Prostate gland (tissue), 2 donors: ENCODE results near the gene PAX2. TPM values are rescaled to one million over a fixed set of nuclear protein-coding genes. Genes with fewer than 3 reads are reported as not detected.

Source experiments
- DNase-seq: peaks from one replicate; pipeline ENCODE4 v3.0.0-alpha.2; 2019; ENCODE audit warnings: low spot score
- H3K27ac ChIP-seq, 2 donors: fragments of 200-600 bp; sonication (generic); 2 replicates each; pipeline ENCODE4 v1.5.1; 2017 to 2019
- H3K27me3 ChIP-seq: fragments of 200-600 bp; sonication (generic); replicated peaks from 2 replicates; pipeline ENCODE4 v1.5.1; 2019; ENCODE audit not compliant: insufficient read depth
- H3K36me3 ChIP-seq, 2 donors: fragments of 200-600 bp; sonication (generic); 1 replicate in 1 of 2; 2 replicates in 1 of 2; pipeline versions ENCODE4 v1.5.1 to v1.8.1; 2017 to 2019
- H3K4me1 ChIP-seq: fragments of 200-600 bp; sonication (generic); replicated peaks from 2 replicates; pipeline ENCODE4 v1.5.1; 2019
- H3K4me3 ChIP-seq, 2 donors: fragments of 200-600 bp; sonication (generic); 2 replicates each; pipeline ENCODE4 v1.5.1; 2017 to 2019
- H3K9me3 ChIP-seq: fragments of 200-600 bp; sonication (generic); 2 replicates; pipeline ENCODE4 v1.5.1; 2017
- POLR2A ChIP-seq: fragments of 450-650 bp; IDR thresholded peaks from one replicate; pipeline ENCODE4 v1.6.1; 2016; ENCODE audit warnings: antibody characterized with exemption, mild to moderate bottlenecking
- POLR2AphosphoS5 ChIP-seq: sonication (generic); formaldehyde crosslinking; IDR thresholded peaks from one replicate; pipeline ENCODE4 v1.6.1; 2017; ENCODE audit warnings: antibody characterized with exemption
- WGBS: methylation state at CpG from one replicate; pipeline ENCODE4 v1.1.5; 2018; 5-methylcytosine and 5-hydroxymethylcytosine counted together
- intact Hi-C: fragments of 100-400 bp; cut with DNase I; formaldehyde crosslinking; loops from one replicate; pipeline ENCODE4 v1.14.2; 2022
- total RNA-seq, 2 donors: library from RNA; depleted of rRNA; stranded (reverse); fragments of >200 nt; gene quantifications; one replicate each; pipeline ENCODE4 v1.1.0, GENCODE V29; 2016
- TF ChIP-seq, protein P1 (sequence below), 4 experiments: fragments of 200-600 bp in 2 of 4; fragments of 450-650 bp in 2 of 4; sonication (generic) in 2 of 4; IDR thresholded peaks; 1 replicate in 3 of 4; 2 replicates in 1 of 4; pipeline ENCODE4 v1.5.1; 2016 to 2019; ENCODE audit warnings: antibody characterized with exemption in 4 of 4, mild to moderate bottlenecking in 2 of 4, moderate library complexity in 2 of 4

The PAX2 gene
- total RNA-seq, 2 donors from 2014 or later, result 0.91 TPM; not detected in 1

DNA sequence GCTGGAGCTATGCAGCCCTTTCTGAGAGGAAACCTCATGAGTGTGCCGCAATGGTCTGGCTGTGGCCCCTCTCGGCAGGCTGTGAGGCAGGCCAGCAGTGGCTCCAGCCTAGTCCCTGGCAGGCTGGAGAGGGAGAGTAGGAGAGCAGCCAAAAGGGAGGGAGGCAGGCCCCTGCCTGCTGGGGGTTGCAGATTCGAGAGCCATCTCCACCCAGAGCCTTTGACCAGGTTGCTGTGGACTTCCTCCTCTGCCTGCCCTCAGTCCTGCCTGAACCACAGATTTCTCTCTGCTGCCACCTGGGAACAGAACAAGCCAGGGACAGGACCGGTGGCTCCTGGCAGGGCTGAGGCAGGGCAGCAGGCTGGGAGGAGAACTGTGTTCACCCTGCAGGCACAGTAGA is 13.9 kb downstream of the PAX2 start:
- Histone ChIP-seq H3K4me3 (no peak overlapping the region), H3K4me1 (no peaks in the 10 kb centered on the region), H3K27ac (no peak overlapping the region), H3K27me3 (peaks cover 15% of the 10 kb centered on the region), H3K36me3 (no peaks in the 10 kb centered on the region), H3K9me3 (no peaks in the 10 kb centered on the region)
- TF ChIP-seq POLR2A, result no peak
- no peak for TF ChIP-seq POLR2AphosphoS5
- TF ChIP-seq, protein P1, sequence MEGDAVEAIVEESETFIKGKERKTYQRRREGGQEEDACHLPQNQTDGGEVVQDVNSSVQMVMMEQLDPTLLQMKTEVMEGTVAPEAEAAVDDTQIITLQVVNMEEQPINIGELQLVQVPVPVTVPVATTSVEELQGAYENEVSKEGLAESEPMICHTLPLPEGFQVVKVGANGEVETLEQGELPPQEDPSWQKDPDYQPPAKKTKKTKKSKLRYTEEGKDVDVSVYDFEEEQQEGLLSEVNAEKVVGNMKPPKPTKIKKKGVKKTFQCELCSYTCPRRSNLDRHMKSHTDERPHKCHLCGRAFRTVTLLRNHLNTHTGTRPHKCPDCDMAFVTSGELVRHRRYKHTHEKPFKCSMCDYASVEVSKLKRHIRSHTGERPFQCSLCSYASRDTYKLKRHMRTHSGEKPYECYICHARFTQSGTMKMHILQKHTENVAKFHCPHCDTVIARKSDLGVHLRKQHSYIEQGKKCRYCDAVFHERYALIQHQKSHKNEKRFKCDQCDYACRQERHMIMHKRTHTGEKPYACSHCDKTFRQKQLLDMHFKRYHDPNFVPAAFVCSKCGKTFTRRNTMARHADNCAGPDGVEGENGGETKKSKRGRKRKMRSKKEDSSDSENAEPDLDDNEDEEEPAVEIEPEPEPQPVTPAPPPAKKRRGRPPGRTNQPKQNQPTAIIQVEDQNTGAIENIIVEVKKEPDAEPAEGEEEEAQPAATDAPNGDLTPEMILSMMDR (IDR thresholded peaks at IDR 0.05), result no peak
- intact Hi-C loops, result no loop called here
- 52% methylated on average over 4 of the region's 4 CpGs for WGBS
- no peak for DNase-seq

DNA sequence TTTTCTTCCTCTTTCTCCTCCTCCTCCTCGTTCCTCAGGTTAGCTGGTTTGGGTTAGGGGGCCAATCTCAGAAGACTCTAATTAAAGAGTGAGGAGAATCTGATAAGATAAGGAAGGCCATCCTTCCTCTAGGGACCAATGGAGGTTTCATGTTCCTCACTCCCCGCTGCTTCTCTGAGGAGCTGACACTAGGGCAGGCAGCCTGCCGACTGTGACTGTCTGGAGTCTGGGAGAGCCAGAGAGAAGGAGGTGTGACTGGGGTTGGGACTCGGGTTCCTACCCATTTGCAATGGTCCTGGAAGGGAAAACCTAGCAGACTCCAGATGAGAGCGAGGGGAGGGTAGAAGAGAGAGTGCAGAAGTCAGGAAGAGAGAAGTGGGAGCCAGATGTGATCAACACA is 15.3 kb downstream of the PAX2 start:
- intact Hi-C loops, result no loop called here
- no peaks in the 10 kb centered on the region for H3K36me3 ChIP-seq
- no peak for DNase-seq
- H3K9me3 ChIP-seq, result no peaks in the 10 kb centered on the region
- WGBS, result 46% methylated on average over 5 of the region's 5 CpGs
- no peak overlapping the region for H3K4me3 ChIP-seq
- H3K27ac ChIP-seq, result no peak overlapping the region
- H3K4me1 ChIP-seq, result no peaks in the 10 kb centered on the region
- TF ChIP-seq, protein P1 (IDR thresholded peaks at IDR 0.05), result no peak
- TF ChIP-seq POLR2A, result no peak
- TF ChIP-seq POLR2AphosphoS5, result no peak
- peaks cover 15% of the 10 kb centered on the region for H3K27me3 ChIP-seq

DNA sequence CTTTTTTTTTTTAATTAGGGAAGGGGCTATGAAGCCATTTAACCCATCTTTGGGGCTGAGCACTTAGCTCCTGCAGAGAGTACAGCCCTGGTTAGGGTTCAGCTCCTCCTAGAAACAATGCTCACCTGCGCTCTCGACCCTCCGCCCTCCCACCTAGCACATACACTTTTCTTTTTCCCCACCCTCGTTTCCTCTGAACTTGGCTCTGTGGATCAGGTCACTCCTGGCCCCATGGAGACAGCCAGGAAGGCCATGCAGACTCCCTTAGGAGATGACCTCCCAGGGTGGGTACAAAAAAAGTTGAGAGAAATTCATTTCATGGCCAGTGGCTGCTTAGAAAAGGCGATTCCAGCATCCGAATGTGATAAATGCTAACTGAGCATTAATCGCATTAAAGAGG is 15.8 kb downstream of the PAX2 start:
- DNase-seq, result no peak
- Histone ChIP-seq H3K27me3 (peaks cover 12% of the 10 kb centered on the region), H3K4me3 (no peak overlapping the region), H3K4me1 (no peaks in the 10 kb centered on the region), H3K27ac (no peak overlapping the region), H3K9me3 (no peaks in the 10 kb centered on the region), H3K36me3 (no peaks in the 10 kb centered on the region)
- TF ChIP-seq POLR2AphosphoS5, result no peak
- TF ChIP-seq POLR2A, result no peak
- TF ChIP-seq, protein P1 (IDR thresholded peaks at IDR 0.05), result no peak
- 77% methylated on average over 7 of the region's 7 CpGs for WGBS
- intact Hi-C loops, result no loop called here

DNA sequence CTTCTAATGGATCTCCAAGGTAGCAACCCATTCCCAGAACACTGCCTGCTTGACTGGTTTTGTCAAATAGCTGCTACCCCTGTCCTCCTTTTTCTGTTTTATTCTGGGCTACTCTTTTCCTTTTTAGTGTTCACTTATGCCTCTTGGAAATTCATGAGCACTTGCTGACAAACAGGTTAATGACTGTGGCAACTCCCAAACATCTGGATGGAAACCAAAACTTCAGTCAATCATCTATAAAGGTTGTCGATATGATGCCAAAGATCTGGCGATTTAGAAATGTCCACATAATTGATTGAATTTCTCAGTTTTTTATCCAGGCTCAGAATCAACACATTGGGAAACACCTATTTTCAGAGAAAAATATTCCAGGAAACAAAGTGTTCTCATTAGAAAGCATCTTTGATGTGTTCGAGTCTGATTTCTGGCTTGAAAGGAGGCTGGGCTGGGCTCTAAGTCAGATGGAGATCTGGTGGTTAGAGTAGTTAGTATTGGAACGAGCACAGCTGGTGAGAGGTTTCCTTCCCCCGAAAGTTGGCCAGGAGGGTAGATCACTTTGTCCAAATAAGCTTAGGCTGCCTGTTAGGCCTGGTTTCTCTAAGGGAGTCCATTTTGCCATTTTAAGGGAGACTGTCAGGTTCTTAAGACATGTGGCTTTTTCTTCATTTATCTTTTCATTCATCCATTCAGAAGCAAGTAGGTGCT is 17.8 kb downstream of the PAX2 start:
- WGBS, result 61% methylated on average over 5 of the region's 5 CpGs
- Histone ChIP-seq H3K4me1 (no peaks in the 10 kb centered on the region), H3K27ac (no peak overlapping the region), H3K9me3 (no peaks in the 10 kb centered on the region), H3K4me3 (no peak overlapping the region), H3K27me3 (peaks cover 12% of the 10 kb centered on the region), H3K36me3 (no peaks in the 10 kb centered on the region)
- intact Hi-C loops, result no loop called here
- no peak for DNase-seq
- TF ChIP-seq, protein P1 (IDR thresholded peaks at IDR 0.05), result no peak
- TF ChIP-seq POLR2AphosphoS5 (no peak), POLR2A (no peak)

- peaks cover 4% of the 10 kb centered on the region for H3K27me3 ChIP-seq
- H3K4me1 ChIP-seq, result no peaks in the 10 kb centered on the region
- DNase-seq, result no peak
- no peak overlapping the region for H3K27ac ChIP-seq
- H3K36me3 ChIP-seq, result no peaks in the 10 kb centered on the region
- H3K9me3 ChIP-seq, result no peaks in the 10 kb centered on the region
- intact Hi-C loops, result no loop called here
- TF ChIP-seq POLR2A (no peak), POLR2AphosphoS5 (no peak)
- TF ChIP-seq, protein P1 (IDR thresholded peaks at IDR 0.05), result no peak
- no peak overlapping the region for H3K4me3 ChIP-seq
- WGBS, result 44% methylated on average over 10 of the region's 10 CpGs
These were observed 21.5 kb downstream of the PAX2 start for GRCh38 chr10:100766693-100767421.
